Measurements from ENCODE around the gene CCNJ. TPM values are rescaled to one million over a fixed set of nuclear protein-coding genes. Genes with fewer than 3 reads are reported as not detected.
"Not testable (repeated sequence)": the region's sequence is repeated elsewhere in the genome, so short reads cannot be mapped to it uniquely, and the experiment has no call there.

Gene CCNJ
- 1 to 10 TPM; 4.3 to 4.4 TPM for total RNA-seq

- H3K4me3 Mint-ChIP-seq = peak within 1 kb of the TSS; percentile 90
- peak within 1 kb of the TSS; percentile 59 for H3K27ac Mint-ChIP-seq
- H3K27me3 Mint-ChIP-seq = peaks cover 5% of the 10 kb centered on the region
- CTCF ChIA-PET = interaction anchor here (0.7 to 2.3 kb wide), 5 partner anchors 26 to 529 kb away, joined by 3 to 11 read pairs (median 4); partner anchors contain the start of gene TCTN3
- peaks cover 16% of the 10 kb centered on the region for H3K36me3 Mint-ChIP-seq
- POLR2A ChIA-PET = interaction anchor here (1.1 to 1.6 kb wide), 2 partner anchors 47 to 86 kb away, joined by 3 to 5 read pairs; no protein-coding TSS in a partner anchor
- peak; percentile 88 for DNase-seq
- H3K9me3 Mint-ChIP-seq = no peaks in the 10 kb centered on the region
- peaks cover 42% of the 10 kb centered on the region for H3K4me1 Mint-ChIP-seq (ENCODE audit: low read depth)
- intact Hi-C loops (cut with micrococcal nuclease) = loop anchor here (1.0 kb wide), 4 partner anchors 20 to 350 kb away; partner anchors contain the start of genes TCTN3 and ZNF518A
Observed at GRCh38 chr10:96043033-96043892, at the start of gene CCNJ. TSS of gene CCNJ (plus strand) at chr10:96043583. CDS start at chr10:96044394, 811 bp downstream.

- H3K27ac Mint-ChIP-seq; DNase-seq; CTCF ChIA-PET; H3K9me3 Mint-ChIP-seq; H3K4me1 Mint-ChIP-seq (ENCODE audit: low read depth); H3K36me3 Mint-ChIP-seq; intact Hi-C loops (cut with micrococcal nuclease); POLR2A ChIA-PET; H3K27me3 Mint-ChIP-seq; H3K4me3 Mint-ChIP-seq: not testable (repeated sequence)
Observed at GRCh38 chr10:95994376-95994775, 49.0 kb upstream of the CCNJ start.

GRCh38 chr10:95998255-95998784, 45.1 kb upstream of the CCNJ start:
- Mint-ChIP-seq H3K9me3 (no peaks in the 10 kb centered on the region), H3K36me3 (no peaks in the 10 kb centered on the region), H3K27ac (no peak overlapping the region), H3K27me3 (no peaks in the 10 kb centered on the region), H3K4me3 (no peak overlapping the region), H3K4me1 (ENCODE audit: low read depth) (no peaks in the 10 kb centered on the region)
- DNase-seq = no peak
- ChIA-PET CTCF (no interaction called here), POLR2A (no interaction called here)
- intact Hi-C loops (cut with micrococcal nuclease) = no loop called here

- Mint-ChIP-seq H3K27me3 (peaks cover 3% of the 10 kb centered on the region), H3K36me3 (no peaks in the 10 kb centered on the region), H3K9me3 (no peaks in the 10 kb centered on the region), H3K4me3 (no peak overlapping the region), H3K27ac (no peak overlapping the region), H3K4me1 (ENCODE audit: low read depth) (no peaks in the 10 kb centered on the region)
- CTCF ChIA-PET = interaction anchor here (1.0 kb wide), 1 partner anchor 216 kb away, joined by 5 read pairs; no protein-coding TSS in a partner anchor
- intact Hi-C loops (cut with micrococcal nuclease) = no loop called here
- DNase-seq = no peak
- POLR2A ChIA-PET = no interaction called here
Observed at GRCh38 chr10:96013956-96014355, 29.4 kb upstream of the CCNJ start.

- no peak overlapping the region for H3K4me3 Mint-ChIP-seq
- ChIA-PET POLR2A (no interaction called here), CTCF (interaction anchor here (1.0 to 3.7 kb wide), 2 partner anchors 215 to 325 kb away, joined by 5 to 30 read pairs; no protein-coding TSS in a partner anchor)
- no peak overlapping the region for H3K27ac Mint-ChIP-seq
- no peaks in the 10 kb centered on the region for H3K4me1 Mint-ChIP-seq (ENCODE audit: low read depth)
- DNase-seq = no peak
- intact Hi-C loops (cut with micrococcal nuclease) = no loop called here
- peaks cover 3% of the 10 kb centered on the region for H3K27me3 Mint-ChIP-seq
- H3K9me3 Mint-ChIP-seq = no peaks in the 10 kb centered on the region
- no peaks in the 10 kb centered on the region for H3K36me3 Mint-ChIP-seq
Observed at GRCh38 chr10:96014473-96015102, 28.8 kb upstream of the CCNJ start.

GRCh38 chr10:96017191-96017687, 26.1 kb upstream of the CCNJ start:
- intact Hi-C loops (cut with micrococcal nuclease) = loop anchor here (1.0 to 2.0 kb wide), 3 partner anchors 114 to 324 kb away; partner anchors contain the start of gene ZNF518A

GRCh38 chr10:96021332-96021731, 22.1 kb upstream of the CCNJ start:
- intact Hi-C loops (cut with micrococcal nuclease) = no loop called here
- Mint-ChIP-seq H3K4me3 (no peak overlapping the region), H3K27me3 (peaks cover 3% of the 10 kb centered on the region), H3K9me3 (no peaks in the 10 kb centered on the region), H3K27ac (no peak overlapping the region), H3K4me1 (ENCODE audit: low read depth) (no peaks in the 10 kb centered on the region), H3K36me3 (no peaks in the 10 kb centered on the region)
- ChIA-PET CTCF (interaction anchor here (1.7 kb wide), 1 partner anchor 12 kb away, joined by 4 read pairs; no protein-coding TSS in a partner anchor), POLR2A (no interaction called here)
- DNase-seq = no peak

More at GRCh38 chr10:96017191-96017687, 26.1 kb upstream of the CCNJ start:
- no peaks in the 10 kb centered on the region for H3K9me3 Mint-ChIP-seq
- H3K27ac Mint-ChIP-seq = no peak overlapping the region
- ChIA-PET CTCF (interaction anchor here (0.6 to 3.7 kb wide), 41 partner anchors 9 to 641 kb away, joined by 3 to 30 read pairs (median 4); partner anchors contain the start of genes BLNK, CCNJ, TCTN3 and ZNF518A), POLR2A (no interaction called here)
- H3K27me3 Mint-ChIP-seq = peaks cover 3% of the 10 kb centered on the region
- H3K4me1 Mint-ChIP-seq (ENCODE audit: low read depth) = no peaks in the 10 kb centered on the region
- peak; percentile 10 for DNase-seq
- no peak overlapping the region for H3K4me3 Mint-ChIP-seq
- H3K36me3 Mint-ChIP-seq = no peaks in the 10 kb centered on the region

GRCh38 chr10:96022739-96023138, 20.6 kb upstream of the CCNJ start:
- Mint-ChIP-seq H3K36me3 (no peaks in the 10 kb centered on the region), H3K9me3 (no peaks in the 10 kb centered on the region), H3K4me1 (ENCODE audit: low read depth) (no peaks in the 10 kb centered on the region), H3K27me3 (no peaks in the 10 kb centered on the region), H3K4me3 (no peak overlapping the region), H3K27ac (no peak overlapping the region)
- intact Hi-C loops (cut with micrococcal nuclease) = no loop called here
- ChIA-PET POLR2A (no interaction called here), CTCF (no interaction called here)
- no peak for DNase-seq

GRCh38 chr10:96023168-96023567, 20.2 kb upstream of the CCNJ start:
- Mint-ChIP-seq H3K9me3 (no peaks in the 10 kb centered on the region), H3K36me3 (no peaks in the 10 kb centered on the region), H3K4me1 (ENCODE audit: low read depth) (no peaks in the 10 kb centered on the region), H3K27me3 (no peaks in the 10 kb centered on the region), H3K4me3 (no peak overlapping the region), H3K27ac (no peak overlapping the region)
- intact Hi-C loops (cut with micrococcal nuclease) = no loop called here
- no peak for DNase-seq
- CTCF ChIA-PET = no interaction called here
- POLR2A ChIA-PET = no interaction called here

GRCh38 chr10:96025566-96025965, 17.8 kb upstream of the CCNJ start:
- Mint-ChIP-seq H3K27me3 (peaks cover 3% of the 10 kb centered on the region), H3K9me3 (no peaks in the 10 kb centered on the region), H3K36me3 (no peaks in the 10 kb centered on the region), H3K27ac (no peak overlapping the region), H3K4me3 (no peak overlapping the region), H3K4me1 (ENCODE audit: low read depth) (no peaks in the 10 kb centered on the region)
- ChIA-PET POLR2A (no interaction called here), CTCF (interaction anchor here (1.0 kb wide), 1 partner anchor 9 kb away, joined by 3 read pairs; no protein-coding TSS in a partner anchor)
- intact Hi-C loops (cut with micrococcal nuclease) = no loop called here
- DNase-seq = no peak

- POLR2A ChIA-PET = no interaction called here
Observed at GRCh38 chr10:96034625-96035024, 8.8 kb upstream of the CCNJ start.

More at GRCh38 chr10:96034625-96035024, 8.8 kb upstream of the CCNJ start:
- CTCF ChIA-PET = interaction anchor here (0.6 kb wide), 1 partner anchor 195 kb away, joined by 5 read pairs; no protein-coding TSS in a partner anchor
- no peaks in the 10 kb centered on the region for H3K4me1 Mint-ChIP-seq (ENCODE audit: low read depth)
- H3K9me3 Mint-ChIP-seq = no peaks in the 10 kb centered on the region
- H3K36me3 Mint-ChIP-seq = no peaks in the 10 kb centered on the region
- H3K27ac Mint-ChIP-seq = no peak overlapping the region
- DNase-seq = no peak
- intact Hi-C loops (cut with micrococcal nuclease) = no loop called here
- H3K4me3 Mint-ChIP-seq = no peak overlapping the region
- peaks cover 7% of the 10 kb centered on the region for H3K27me3 Mint-ChIP-seq
